Mucosa of descending colon (tissue), 3 donors: ENCODE results near the gene FAM240A. TPM values are rescaled to one million over a fixed set of nuclear protein-coding genes. Genes with fewer than 3 reads are reported as not detected.

Experiments used
- ATAC-seq: fragments of 200-7000 bp; cut with Tn5 transposase; one replicate; pipeline ENCODE4 v1.9.1; 2020; ENCODE audit warnings: mild to moderate bottlenecking, moderate library complexity
- DNase-seq, 3 donors: peaks; one replicate each; pipeline ENCODE4 v3.0.0-alpha.2; 2020
- H3K36me3 ChIP-seq: fragments of 200-600 bp; one replicate; pipeline ENCODE4 v1.8.0; 2021; ENCODE audit warnings: low read depth, mild to moderate bottlenecking
- H3K4me1 ChIP-seq: fragments of 200-600 bp; one replicate; pipeline ENCODE4 v1.8.0; 2021; ENCODE audit warnings: low read depth, mild to moderate bottlenecking
- H3K4me3 ChIP-seq: fragments of 200-600 bp; one replicate; pipeline ENCODE4 v1.8.0; 2021; ENCODE audit warnings: mild to moderate bottlenecking
- H3K9me3 ChIP-seq: fragments of 200-600 bp; one replicate; pipeline ENCODE4 v1.8.0; 2021; ENCODE audit warnings: mild to moderate bottlenecking
- CTCF ChIP-seq: fragments of 200-600 bp; IDR thresholded peaks from one replicate; pipeline ENCODE4 v1.8.0; 2022; ENCODE audit warnings: antibody characterized with exemption, mild to moderate bottlenecking
- intact Hi-C, 2 donors: fragments of 100-400 bp; cut with DNase I in 1 of 2; cut with micrococcal nuclease in 1 of 2; formaldehyde crosslinking; loops; one replicate each; pipeline versions ENCODE4 v1.11.0 to v1.11.1; 2022; cut with DNase I, micrococcal nuclease
- long read RNA-seq, 2 donors: library from polyadenylated mRNA; unstranded; transcript quantifications; one replicate each; pipeline ENCODE4 v2.0.0, GENCODE V29; 2019 to 2021
- total RNA-seq, 3 donors: library from RNA; stranded (reverse); fragmentation: NEBNext Ultra II Directional in 2 of 3; extraction: Animal tissue kit (Norgen Biotek cat#: 25700) in 2 of 3; gene quantifications; one replicate each; pipeline versions ENCODE4 v1.2.1 to v1.2.4, GENCODE V29; 2021 to 2023
- donor health status: DM: no; HTN: no; CAD: no; lungs with moderate emphysema.
- donor health status: DM: no; HTN: no; CAD: no.
- donor health status: DM: no; HTN: yes; CAD: no.

The FAM240A gene
- total RNA-seq = not detected
- long read RNA-seq, donor 1 = 0 reads
- long read RNA-seq, donor 2 = 0 reads

DNA sequence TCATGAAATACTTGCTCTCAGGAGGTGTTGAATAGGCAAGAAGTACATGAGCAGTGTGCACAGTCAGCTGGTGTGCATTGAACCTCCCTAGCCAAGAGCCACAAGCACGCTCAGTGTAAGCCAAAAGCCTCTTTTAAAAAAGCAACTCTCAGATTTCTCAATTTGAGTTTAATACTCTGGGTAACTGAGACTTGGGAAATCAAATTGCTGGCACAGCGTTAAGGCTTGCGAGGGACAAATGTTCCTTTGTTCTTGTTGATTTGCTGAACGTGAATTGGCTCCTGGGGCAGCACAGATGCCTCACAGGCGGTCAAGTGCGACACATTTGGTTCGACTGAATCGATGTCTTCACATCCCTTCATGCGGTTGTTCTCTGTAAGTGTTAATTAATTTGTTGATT is at the start of gene FAM240A:
FAM240A (plus strand) TSS at position 202 of the 400 bp plus-strand sequence; CDS start at position 361, 159 bp downstream.
- intact Hi-C loops = no loop called here
- no peaks in the 10 kb centered on the region for H3K36me3 ChIP-seq
- DNase-seq (no peak), ATAC-seq (no peak)
- no peak within 1 kb of the TSS for H3K4me3 ChIP-seq
- no peaks in the 10 kb centered on the region for H3K9me3 ChIP-seq
- TF ChIP-seq CTCF = no peak
- no peaks in the 10 kb centered on the region for H3K4me1 ChIP-seq

GRCh38 chr3:46564190-46565021 is 47.9 kb upstream of the FAM240A start:
- peaks cover 4% of the 10 kb centered on the region for H3K4me1 ChIP-seq
- H3K9me3 ChIP-seq = no peaks in the 10 kb centered on the region
- TF ChIP-seq CTCF = no peak
- intact Hi-C loops = no loop called here
- no peak for DNase-seq
- no peak for ATAC-seq
- H3K4me3 ChIP-seq = no peak overlapping the region
- H3K36me3 ChIP-seq = no peaks in the 10 kb centered on the region

- no peaks in the 10 kb centered on the region for H3K9me3 ChIP-seq
- TF ChIP-seq CTCF = no peak
- ATAC-seq (no peak), DNase-seq (no peak)
- H3K4me3 ChIP-seq = no peak overlapping the region
- H3K4me1 ChIP-seq = peaks cover 4% of the 10 kb centered on the region
- intact Hi-C loops = no loop called here
- no peaks in the 10 kb centered on the region for H3K36me3 ChIP-seq
Observed at GRCh38 chr3:46565077-46565476, 47.2 kb upstream of the FAM240A start.

- DNase-seq (peak in 2 of 3 donors; percentile 37 to 38), ATAC-seq (peak; percentile 49)
- Histone ChIP-seq H3K36me3 (no peaks in the 10 kb centered on the region), H3K9me3 (no peaks in the 10 kb centered on the region), H3K4me1 (peaks cover 4% of the 10 kb centered on the region), H3K4me3 (peak overlapping the region; percentile 22)
- no peak for TF ChIP-seq CTCF
- intact Hi-C loops = no loop called here
Observed at GRCh38 chr3:46565607-46566039, 46.7 kb upstream of the FAM240A start.

GRCh38 chr3:46566040-46566641 is 46.2 kb upstream of the FAM240A start, which contains the start of gene LRRC2:
TSS of gene LRRC2 (minus strand) at chr3:46566302. CDS start at chr3:46551591, 14,711 bp downstream.
- peak; percentile 88 for ATAC-seq
- intact Hi-C loops = no loop called here

More at GRCh38 chr3:46566040-46566641, 46.2 kb upstream of the FAM240A start, which contains the start of gene LRRC2:
- DNase-seq = peak; percentile 57 to 63 (median 62)
- H3K9me3 ChIP-seq = no peaks in the 10 kb centered on the region
- no peaks in the 10 kb centered on the region for H3K36me3 ChIP-seq
- no peak for TF ChIP-seq CTCF
- peak within 1 kb of the TSS; percentile 22 for H3K4me3 ChIP-seq
- H3K4me1 ChIP-seq = peaks cover 4% of the 10 kb centered on the region
